GM19043 (cell line): ENCODE measurements around the gene VPS52.

Source experiments
- ATAC-seq: cut with Tn5 transposase; IDR thresholded peaks from one replicate; pipeline ENCODE4 v1.9.1; 2021; ENCODE audit warnings: low read depth; ENCODE audit not compliant: unreplicated experiment

VPS52 gene

DNA sequence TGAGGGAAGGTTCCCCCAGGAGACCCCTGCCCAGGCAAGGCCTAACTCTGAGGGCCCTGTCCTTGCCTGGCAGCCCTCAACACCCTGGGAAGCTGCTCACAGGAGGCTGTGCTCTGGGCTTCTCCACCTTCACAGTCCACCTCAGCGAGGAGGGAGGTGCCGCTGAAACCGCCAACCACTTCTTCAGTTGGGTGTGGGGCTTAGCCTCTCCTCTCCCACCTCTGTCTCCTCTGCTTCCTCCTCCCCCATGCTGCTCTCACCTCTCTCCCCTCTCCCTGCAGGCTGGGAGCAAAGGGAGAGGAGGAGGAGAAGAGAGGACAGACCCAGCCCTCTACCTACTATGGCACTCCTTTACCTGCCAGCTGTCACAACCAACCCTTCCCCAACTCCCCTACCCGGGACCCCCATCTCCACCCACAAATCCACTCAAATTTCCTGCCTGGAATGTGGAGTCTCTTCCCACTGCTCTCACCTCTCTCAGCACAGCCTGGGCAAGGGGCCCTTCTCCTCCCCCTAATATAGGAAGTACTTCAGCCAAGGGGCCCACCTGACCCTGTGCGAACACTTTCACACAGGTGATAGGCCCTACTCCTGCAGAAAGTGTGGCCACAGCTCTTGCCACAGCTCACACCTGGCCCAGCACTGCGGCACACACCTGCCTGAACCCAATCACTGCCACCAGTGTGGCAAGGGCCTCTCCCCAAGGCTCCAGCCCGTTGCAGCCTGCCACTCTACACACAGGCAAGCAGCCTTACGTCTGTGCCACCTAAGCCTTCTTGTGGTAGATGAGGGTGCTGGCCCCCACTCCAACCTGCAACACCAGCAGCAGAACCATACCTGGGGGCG lies 56.2 kb downstream of the VPS52 start:
- no peak for ATAC-seq

DNA sequence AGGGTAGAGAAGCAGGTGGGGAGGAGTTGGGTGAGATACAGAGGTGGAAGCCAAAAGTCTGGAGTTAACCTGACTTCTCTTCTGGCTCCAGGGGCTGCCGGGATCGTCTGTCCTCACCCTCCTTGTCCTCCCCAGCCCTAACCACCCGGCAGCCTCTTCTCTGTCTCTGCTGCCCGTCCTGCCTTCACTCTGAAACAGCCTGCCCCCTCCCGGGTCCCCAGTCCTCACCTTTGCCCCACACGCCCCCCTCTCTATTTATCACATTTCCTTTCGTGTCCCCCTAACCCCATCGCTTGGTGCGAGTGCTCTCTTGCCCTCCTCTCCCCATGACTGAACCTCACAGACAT lies 57.7 kb downstream of the VPS52 start:
- ATAC-seq = no peak

DNA sequence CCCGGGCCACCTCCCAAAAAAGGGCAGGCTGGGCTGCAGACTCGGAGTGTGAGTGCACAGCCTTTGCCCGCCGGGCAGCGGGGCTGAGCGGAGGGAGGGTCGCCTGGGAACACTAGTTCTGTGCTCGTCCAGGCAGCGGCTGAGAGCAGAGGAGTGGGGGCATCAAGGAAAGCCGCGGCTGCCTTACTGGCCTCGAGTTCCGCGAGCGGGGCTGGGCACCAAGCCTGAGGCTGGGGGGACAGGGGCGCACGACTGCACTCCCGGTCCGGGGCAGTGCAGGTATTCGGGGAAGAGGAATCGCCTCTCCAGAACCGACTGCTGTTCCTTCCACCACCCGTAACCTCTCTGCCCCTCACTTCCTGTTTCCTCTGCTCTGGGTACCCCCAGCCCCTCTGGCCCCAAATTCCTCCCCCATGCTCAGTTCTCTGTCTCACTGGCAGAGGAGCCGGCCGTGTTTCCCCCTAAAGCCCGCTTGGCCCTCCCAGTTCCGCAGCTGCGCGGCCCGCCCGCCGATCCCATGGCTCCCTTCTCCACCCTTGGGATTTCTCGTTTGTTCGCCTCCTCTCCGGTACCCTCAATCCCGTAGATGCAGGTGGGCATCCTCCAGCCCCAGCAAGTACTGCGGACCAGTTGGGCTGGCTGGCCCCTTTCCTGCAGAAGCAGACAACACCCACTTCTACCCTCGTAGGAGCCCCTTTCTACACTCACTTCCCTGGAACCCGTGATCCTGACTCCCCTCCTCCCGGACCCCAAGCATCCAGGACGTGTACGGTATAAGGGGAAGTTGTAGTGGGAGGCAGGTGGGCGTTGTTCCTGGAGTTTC lies 58.3 kb downstream of the VPS52 start:
- no peak for ATAC-seq

DNA sequence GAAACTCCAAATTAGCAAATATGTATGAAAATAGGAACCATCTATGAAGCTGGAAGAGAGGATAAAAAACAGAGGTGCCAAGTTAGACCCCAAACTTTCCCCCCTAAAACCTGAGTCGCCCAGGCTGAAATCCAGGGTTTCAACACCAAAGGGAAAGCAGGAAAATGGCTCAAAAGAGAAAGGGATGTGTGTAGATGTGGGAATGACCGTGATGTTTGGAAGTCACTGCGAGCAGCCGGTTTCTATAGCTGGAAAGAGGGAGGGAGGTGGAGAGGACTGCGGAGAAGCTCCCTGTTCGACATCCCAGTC lies 58.9 kb downstream of the VPS52 start:
- ATAC-seq = no peak

DNA sequence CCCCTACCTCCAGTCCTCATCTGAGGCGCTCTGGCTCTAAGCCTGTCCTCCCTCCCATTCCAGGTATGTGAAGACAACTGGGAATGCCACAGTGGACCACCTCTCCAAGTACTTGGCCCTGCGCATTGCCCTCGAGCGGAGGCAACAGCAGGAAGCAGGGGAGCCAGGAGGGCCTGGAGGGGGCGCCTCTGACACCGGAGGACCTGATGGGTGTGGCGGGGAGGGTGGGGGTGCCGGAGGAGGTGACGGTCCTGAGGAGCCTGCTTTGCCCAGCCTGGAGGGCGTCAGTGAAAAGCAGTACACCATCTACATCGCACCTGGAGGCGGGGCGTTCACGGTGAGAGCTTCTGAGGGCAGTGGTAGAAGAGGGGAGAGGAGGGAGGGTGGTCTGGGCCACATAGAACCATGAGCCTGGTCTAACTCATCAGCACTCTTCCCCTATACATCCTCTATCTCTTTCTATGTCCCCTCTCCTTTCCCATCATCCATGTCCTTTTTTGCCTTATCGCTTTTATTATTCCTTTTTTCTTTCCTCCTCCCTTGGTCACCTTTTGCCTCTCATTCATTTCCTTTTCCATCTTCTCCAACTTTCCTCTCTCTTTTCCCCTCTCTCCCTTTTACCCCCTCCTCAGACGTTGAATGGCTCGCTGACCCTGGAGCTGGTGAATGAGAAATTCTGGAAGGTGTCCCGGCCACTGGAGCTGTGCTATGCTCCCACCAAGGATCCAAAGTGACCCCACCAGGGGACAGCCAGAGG lies 59.8 kb downstream of the VPS52 start:
- no peak for ATAC-seq

DNA sequence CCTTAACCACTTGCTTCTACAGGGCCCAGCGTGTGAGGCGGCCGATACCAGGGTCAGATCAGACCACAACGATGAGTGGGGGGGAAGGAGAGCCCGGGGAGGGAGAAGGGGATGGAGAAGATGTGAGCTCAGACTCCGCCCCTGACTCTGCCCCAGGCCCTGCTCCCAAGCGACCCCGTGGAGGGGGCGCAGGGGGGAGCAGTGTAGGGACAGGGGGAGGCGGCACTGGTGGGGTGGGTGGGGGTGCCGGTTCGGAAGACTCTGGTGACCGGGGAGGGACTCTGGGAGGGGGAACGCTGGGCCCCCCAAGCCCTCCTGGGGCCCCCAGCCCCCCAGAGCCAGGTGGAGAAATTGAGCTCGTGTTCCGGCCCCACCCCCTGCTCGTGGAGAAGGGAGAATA lies 60.5 kb downstream of the VPS52 start:
- no peak for ATAC-seq

DNA sequence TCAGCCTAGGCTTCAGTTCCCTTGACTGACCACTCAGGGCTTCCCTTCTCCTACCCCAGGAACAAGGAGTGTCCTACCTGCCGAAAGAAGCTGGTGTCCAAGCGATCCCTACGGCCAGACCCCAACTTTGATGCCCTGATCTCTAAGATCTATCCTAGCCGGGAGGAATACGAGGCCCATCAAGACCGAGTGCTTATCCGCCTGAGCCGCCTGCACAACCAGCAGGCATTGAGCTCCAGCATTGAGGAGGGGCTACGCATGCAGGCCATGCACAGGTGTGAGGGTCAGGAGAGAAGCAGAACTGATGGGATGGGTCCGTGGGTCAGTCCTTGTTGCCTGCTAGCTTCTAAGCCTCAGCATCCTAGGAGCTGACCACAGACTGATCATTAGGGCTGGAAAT lies 61.8 kb downstream of the VPS52 start:
- no peak for ATAC-seq

DNA sequence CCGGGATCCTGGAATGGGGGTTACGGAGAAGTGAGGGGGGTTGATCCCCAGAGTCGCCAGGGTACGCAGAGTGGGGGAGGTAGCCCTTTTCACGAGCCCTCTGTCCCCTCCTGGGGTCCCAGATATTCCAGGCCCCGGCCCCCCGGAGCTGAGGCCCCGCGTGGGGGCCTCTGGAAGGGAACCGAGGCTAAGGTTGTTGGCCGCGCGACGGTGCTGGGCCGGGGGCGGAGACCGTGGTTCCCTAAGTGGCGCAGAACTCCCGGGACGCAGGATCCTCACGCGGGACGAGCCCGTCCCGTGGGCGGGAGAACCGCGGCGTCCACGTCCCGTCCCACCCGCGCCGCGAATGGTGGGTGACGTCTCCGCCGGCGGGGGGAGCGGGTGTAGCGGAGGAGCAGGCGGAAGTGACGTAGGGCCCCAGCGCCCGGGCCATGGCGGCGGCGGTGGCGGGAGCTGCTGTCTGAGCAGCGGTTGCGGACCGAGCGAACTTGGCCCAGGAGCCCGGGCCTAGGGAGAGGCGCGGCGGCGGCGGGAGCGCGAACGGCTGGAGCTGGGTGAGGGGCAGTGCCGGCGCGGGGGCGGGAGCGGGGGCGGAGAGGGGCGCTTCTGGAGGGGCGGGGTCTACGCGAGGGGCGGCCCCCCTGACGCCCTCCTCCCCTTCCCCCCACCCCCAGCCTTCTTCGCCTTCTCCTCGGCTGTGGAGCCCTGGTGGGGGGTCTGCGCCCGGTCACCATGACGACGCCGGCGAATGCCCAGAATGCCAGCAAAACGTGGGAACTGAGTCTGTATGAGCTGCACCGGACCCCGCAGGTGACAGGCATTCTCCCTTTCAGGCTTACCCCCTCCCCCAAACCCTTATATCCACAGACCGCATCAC lies 63.3 kb downstream of the VPS52 start, which contains the start of gene RING1:
RING1 (plus strand) TSS at position 410 of the 877 bp plus-strand sequence; CDS start at position 733, 323 bp downstream.
- no peak for ATAC-seq

DNA sequence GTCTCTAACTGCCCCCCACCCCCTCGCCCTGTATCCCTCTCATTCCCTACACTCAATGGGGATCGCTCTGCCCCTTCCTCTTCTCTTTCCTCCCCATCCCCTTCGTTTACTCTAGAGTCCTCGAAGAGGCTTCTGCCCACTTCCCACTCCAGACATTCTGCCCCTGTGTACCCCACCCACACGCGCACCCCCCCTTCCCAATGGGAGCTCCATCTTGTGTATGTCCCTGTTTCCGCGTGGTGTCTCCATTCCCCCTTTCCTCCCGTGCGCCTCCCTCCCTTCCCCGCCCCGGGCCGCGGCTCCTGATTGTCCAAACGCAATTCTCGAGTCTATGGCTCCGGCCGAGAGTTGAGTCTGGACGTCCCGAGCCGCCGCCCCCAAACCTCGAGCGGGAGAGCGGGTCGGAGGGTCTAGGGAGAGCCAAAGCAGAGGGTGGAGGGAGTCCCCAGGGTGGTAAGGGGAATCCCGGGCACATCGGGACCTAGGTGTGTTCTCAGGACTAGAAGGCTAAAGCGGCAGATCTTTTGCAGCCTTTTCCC lies 64.1 kb downstream of the VPS52 start:
- ATAC-seq = no peak

DNA sequence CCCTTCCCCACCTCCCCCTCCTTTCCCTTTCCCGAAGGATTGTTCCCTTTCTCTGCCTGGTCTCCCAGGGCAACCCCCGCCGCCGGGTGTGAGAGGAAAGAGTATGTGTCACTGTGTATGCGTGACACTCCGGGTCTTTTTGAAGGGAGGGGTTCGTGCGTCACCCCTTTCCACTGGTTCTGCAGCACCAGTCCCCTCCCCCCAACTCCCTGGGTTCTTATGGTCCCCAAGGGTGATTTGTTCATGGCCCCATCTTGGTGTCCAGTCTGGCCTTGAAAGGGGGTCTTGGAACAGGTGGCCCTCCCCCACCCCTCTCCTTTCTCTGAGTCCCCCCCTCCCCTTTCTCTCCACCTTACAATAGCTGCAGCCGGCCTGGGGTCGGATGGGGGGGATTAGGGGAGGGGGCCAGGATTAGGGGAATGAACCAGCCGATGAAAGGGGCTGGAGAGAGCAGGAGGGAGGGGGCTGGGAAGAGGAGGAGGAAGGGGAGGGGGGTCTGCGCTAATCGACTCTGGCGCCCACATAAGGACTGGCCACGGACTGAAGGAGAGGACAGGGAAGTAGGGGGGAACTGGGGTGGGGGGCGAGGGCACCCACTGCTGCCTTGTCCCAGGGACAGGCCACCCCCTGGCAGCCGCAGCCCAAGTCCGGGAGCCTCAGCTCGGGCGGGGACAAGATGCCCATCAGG lies 64.7 kb downstream of the VPS52 start:
- ATAC-seq = no peak

DNA sequence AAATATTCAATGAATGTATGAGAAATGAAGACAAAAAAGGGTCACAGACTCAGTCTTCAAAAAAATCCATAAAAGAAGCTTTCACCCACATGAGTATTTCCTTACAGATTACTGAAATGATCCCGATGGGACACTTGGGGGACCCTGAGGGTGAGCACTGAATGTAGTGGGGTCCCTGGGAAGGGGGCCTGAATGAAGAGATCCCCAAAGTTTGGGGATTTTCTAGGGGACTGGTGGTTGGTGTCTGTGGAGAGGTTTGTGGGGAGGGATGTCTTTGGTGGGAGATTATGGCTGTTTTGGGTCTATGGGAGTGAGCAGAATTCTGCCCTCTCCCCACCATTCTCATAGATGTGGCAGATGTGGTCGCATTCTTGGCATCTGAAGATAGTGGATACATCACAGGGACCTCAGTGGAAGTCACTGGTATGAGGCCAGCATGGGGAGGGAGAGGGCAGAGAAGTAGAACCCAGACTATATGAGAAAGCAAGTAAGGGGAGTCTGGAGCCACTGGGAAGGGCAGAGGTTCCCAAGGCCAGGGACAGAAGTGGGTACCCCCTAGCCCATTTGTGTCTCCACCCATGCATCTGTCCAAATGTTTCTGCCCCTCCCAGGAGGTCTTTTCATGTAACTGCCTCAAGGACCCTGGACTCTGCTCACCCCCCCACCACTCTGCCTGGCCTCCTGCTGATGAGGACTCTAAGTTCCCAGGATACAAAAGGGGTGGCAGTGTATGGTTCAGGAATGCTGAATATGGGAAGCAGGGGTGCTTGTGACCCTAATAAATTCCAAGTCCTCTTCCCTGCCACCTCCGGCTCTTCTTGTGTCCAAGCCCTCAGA lies 65.4 kb downstream of the VPS52 start:
- no peak for ATAC-seq

DNA sequence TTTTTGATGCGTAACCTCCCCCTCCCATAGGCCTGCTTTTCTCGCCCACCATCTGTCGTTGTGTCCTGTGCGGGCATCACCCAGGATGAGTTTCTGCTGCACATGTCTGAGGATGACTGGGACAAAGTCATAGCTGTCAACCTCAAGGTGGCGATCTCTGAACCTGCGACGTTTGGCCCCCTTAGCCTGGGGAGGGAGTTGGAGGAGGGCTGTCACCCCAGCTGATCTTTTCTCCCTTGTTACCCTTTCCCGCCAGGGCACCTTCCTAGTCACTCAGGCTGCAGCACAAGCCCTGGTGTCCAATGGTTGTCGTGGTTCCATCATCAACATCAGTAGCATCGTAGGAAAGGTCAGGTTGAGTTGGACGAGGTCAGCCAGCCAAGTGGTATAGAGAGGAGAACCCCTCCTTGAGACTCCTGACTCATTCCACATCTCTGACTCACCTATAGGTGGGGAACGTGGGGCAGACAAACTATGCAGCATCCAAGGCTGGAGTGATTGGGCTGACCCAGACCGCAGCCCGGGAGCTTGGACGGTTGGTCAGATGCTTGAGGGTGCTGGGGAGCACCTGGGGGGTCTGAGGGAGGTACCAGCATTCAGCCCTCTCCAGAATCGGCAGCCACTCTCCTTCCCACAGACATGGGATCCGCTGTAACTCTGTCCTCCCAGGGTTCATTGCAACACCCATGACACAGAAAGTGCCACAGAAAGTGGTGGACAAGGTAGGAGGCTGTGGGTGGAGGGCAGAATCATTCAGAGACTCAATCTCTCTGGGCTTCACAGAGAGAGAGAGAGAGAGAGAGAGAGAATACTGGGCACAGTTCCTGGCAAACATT lies 66.3 kb downstream of the VPS52 start:
- ATAC-seq = no peak

DNA sequence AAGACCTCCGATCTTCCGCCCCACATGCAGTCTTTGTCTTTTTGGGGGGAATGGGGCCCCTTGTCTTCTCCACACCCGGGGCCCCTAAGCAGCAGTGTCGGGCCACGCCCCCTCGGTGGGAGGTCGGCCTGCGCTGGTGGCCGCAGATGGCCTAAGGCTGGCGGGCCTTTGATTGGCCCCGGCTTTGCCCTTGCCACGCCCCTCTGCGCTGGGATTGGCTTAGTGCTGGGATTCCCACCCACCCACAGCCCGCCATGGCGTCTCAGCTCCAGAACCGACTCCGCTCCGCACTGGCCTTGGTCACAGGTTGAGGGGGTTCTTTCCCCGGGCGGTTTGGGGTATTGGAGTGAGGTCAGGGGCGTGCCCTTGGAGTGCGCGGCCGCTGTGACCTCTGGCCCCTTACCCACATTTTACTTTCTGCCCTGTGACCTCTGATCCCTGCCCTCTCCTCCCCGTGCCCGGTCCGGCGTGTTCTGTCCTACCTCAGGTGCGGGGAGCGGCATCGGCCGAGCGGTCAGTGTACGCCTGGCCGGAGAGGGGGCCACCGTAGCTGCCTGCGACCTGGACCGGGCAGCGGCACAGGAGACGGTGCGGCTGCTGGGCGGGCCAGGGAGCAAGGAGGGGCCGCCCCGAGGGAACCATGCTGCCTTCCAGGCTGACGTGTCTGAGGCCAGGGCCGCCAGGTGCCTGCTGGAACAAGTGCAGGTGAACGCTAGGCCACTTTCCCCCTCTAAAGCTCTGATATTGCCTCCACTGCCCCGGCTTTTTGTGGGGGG lies 67.1 kb downstream of the VPS52 start, which contains the start of gene HSD17B8:
HSD17B8 (plus strand) TSS at position 241 of the 776 bp plus-strand sequence; CDS start at position 255, 14 bp downstream.
- peak; percentile 46 for ATAC-seq

DNA sequence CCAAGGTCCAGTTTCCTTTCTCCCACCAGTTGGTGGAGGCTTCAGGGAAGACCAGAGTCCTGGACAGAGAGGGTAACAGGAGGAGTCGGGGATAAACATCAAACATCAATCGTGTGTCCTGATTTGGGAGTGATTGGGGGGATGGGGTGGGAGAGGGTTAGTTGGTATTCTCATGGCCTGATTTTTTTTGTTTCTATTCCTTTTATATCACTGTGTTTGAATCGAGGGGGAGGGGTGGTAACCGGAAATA lies 67.6 kb downstream of the VPS52 start:
- ATAC-seq = no peak

DNA sequence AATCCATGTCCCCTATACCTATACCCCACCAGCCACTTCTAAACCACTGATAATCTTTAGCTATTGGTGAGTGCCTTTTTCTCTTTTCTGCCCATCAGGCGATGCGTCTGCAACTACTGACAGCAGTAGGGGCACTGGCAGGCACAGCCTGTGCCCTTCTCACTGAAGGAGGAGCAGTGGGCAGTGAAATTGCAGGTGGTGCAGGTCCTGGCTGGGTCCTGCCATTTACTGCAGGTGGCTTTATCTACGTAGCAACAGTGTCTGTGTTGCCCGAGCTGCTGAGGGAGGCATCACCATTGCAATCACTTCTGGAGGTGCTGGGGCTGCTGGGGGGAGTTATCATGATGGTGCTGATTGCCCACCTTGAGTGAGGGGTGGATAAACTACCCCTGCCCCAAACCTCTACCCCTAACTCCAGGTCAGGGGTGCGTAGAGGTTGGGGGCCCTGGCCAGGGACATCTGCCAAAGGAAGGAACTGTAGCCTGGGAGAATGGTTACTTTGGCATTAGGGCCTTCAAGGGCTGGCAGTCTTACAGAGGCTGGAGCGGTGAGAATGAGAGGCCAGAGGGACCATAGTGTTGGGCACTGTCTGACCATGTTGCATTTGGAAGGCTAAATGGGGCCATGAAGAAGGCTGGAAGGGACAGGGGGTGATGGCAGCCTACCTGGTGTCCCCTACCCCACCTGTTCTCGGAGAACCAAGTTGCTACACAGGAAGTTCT lies 68.1 kb downstream of the VPS52 start:
- ATAC-seq = no peak

DNA sequence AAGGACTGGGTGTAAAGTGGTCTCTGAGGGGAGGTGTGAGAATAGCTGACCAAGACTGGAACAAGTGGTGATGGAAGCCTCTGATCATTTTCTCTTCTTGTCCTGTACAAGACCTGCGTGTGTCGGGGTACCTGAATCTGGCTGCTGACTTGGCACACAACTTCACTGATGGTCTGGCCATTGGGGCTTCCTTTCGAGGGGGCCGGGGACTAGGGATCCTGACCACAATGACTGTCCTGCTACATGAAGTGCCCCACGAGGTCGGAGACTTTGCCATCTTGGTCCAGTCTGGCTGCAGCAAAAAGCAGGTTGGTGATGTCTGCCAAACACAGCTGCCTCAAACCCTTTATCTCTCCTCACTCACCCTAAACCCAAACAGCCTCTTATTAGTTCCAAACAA lies 68.9 kb downstream of the VPS52 start:
- ATAC-seq = no peak
